Activated gamma-delta T cell (primary cell): ENCODE measurements around the gene PANK3.
"Not testable (repeated sequence)": the region's sequence is repeated elsewhere in the genome, so short reads cannot be mapped to it uniquely, and the experiment has no call there.

Experiments used
- DNase-seq: peaks from one replicate; lab custom pipeline; 2025; lab: John Stamatoyannopoulos, UW

PANK3 gene

DNA sequence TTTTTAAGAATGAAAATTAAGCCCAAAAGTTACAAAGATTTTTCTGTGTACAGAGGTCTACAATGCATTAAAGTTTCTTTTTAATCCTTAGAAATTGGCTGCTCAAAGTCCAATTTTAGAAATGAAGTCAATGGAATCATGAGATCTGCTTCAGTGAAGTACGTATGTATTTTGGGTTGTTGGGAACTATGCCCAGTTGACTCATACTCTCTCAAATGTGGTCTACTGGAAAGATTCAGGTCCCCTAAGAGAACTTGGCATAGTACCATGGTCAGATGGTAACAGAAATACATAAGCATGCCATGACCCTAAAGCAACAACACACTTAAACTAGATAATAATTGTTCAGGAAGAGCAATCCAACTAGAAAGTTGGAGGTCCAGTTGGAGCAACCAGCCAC lies 27.0 kb downstream of the PANK3 start:
- no peak for DNase-seq

DNA sequence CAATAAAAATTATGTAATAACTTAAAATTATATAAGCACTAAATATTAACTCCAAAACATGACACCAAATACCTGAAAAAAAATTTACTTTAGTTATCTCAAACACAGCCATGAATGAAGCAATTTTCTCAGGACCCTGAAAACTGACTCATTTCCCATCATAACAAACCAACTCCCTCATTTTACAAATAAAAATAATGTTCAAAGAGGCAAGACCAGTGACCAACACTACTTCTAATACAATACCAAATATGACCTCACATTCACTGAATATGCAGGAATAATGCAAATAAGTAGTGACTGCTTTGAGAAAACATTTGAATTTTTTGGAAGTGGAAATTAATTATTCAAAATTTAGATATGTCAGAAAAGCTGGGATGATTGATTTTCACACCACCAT lies 28.5 kb downstream of the PANK3 start:
- no peak for DNase-seq

DNA sequence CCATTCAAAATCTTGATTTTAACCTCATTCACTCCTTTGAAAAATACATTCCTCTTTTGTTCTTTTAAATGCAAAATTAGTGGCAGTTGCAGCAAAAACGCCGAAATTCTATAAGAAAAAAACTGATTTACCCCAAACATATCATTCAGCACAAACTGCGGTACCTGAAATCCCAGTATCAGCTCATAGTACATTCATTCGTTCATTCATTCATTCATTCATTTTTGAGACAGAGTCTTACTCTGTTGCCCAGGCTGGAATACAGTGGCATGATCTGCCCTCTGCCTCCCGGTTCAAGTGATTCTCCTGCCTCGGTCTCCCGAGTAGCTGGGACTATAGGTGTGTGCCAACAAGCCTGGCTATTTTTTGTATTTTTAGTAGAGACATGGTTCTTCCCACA lies 29.6 kb downstream of the PANK3 start:
- no peak for DNase-seq

DNA sequence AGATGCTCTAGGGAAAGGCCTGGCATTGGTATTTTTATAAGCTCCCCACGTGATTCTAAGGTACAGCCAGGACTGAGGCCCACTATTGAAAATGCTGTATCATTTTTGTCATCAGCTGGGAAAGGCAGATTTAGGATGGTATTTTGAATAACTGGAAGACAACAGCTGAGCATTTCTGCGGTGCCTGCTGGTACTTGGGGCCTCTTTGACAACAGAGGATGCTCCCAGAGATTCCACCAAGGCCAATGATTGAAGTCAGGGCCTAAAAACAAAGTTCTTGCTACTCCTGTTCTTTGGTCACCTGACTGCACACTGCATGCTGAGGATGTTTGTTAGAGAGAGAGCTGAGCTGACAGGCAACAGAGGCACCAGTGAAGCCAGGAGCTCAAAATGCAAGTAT lies 42.0 kb downstream of the PANK3 start:
- DNase-seq, result no peak

DNA sequence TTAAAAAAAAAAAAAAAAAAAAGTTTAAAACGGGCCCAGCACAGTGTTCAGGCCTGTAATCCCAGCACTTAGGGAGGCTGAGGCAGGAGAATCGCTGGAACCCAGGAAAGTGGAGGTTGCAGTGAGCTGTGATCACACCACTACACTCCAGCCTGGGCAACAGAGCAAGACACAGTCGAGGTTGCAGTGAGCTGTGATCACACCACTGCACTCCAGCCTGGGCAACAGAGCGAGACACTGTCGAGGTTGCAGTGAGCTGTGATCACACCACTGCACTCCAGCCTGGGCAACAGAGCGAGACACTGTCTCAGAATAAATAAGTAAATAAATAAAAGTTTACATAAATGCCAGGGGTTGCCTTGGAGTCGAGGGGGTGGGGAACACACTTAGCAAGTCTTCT lies 44.8 kb downstream of the PANK3 start:
- not testable (repeated sequence) for DNase-seq

DNA sequence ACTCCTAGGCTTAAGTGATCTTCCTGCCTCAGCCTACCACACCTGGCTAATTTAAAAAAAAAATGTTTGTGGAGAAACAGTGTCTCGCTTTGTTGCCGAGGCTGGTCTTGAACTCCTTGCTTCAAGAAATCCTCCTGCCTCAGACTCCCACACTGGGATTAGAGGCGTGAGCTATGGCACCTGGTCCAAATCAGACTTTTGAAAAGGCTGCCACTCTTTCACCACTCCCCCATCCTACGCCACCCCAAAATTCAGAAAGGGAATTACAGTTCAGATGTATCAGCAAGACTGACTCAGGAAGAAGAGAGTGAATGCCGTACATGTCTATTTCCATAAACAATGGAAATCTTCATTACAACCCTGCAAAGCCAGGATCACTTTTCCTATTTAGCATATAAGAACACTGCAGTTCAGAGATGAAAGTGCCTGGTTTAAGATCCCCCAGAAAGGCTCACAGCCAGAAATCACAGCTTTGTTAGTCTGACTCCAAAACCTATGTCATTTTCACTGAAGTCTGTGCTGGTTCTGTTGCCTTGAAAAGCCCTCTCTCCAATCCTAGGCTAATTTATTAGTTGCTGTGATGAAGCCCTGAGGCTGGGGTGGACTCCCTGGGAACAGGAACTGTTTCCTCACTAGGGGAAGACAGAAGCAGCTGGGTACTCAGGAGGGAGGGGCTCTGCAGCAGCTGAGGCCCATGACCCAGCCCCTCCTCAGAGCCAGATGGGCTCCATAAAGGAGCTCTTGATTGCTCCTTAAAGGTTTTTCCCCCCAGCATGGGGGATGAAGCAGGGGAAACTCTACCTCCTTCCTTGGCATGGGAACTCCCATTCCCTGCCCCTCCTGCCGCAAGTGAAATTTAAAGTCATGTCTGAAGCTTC lies 46.9 kb downstream of the PANK3 start:
- no peak for DNase-seq

DNA sequence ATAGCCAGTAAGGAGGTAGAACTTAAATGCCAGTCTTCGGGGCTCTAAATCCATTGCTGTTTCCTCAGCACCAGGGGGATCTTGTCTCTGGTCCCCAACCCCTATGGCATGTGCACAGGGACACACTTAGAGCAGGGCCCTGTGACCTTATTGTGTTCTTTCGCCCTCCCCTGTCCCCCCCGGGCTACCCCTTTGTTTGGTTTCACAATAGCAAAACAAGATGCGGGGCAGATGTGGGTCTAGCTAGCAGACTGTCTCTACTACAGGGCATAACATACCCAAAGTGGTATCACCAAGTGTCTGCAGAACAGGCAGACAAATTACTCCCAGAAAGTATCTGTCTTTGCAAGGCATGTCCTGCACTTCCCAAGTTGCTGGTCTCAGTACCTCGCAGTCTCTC lies 48.0 kb downstream of the PANK3 start:
- DNase-seq, result no peak

DNA sequence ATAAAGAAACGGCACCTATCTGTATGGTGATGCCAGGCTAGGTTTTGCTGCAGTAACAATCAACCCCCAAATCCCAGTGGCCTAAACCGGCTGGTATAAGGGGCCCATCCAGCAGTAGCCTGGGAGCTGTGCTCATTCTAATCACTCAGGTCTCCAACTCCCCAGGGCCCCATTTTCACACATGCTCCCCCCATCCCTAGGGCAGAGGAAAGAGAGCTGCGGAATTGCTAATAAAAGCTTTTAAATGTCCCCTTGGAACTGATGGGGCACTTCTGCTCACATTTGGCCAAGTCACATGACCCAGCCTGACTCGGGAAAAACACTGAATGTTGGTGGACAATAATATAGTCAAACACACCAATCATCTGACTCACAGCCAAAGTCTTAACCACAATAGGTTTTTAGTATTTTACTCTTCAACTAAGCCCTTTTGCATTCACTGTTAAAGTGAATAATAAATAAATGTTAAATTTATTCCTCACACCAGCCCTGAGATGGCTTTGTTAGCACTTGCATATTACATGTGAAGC lies 48.5 kb downstream of the PANK3 start:
- no peak for DNase-seq

DNA sequence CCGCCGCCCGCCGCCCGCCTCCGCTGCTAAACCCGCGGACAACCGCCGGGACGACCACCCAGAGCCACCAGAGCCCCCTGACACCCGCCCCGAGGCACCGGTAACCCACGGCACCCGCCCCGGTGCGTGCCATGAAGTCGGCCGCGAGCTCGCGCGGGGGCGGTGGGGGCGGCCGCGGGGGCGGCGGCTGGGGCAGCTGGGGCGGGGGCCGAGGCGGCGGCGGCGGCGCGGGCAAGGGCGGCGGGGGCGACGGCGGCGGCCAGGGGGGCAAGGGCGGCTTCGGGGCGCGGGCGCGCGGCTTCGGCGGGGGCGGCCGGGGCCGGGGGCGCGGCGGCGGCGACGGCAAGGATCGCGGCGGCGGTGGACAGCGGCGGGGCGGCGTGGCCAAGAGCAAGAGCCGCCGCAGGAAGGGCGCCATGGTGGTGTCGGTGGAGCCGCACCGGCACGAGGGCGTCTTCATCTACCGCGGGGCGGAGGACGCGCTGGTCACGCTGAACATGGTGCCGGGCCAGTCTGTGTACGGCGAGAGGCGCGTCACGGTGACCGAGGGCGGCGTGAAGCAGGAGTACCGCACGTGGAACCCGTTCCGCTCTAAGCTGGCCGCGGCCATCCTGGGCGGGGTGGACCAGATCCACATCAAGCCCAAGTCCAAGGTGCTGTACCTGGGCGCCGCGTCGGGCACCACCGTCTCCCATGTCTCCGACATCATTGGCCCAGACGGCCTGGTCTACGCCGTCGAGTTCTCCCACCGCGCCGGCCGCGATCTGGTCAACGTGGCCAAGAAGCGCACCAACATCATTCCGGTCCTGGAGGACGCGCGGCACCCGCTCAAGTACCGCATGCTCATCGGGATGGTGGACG lies 49.6 kb downstream of the PANK3 start:
- no peak for DNase-seq

DNA sequence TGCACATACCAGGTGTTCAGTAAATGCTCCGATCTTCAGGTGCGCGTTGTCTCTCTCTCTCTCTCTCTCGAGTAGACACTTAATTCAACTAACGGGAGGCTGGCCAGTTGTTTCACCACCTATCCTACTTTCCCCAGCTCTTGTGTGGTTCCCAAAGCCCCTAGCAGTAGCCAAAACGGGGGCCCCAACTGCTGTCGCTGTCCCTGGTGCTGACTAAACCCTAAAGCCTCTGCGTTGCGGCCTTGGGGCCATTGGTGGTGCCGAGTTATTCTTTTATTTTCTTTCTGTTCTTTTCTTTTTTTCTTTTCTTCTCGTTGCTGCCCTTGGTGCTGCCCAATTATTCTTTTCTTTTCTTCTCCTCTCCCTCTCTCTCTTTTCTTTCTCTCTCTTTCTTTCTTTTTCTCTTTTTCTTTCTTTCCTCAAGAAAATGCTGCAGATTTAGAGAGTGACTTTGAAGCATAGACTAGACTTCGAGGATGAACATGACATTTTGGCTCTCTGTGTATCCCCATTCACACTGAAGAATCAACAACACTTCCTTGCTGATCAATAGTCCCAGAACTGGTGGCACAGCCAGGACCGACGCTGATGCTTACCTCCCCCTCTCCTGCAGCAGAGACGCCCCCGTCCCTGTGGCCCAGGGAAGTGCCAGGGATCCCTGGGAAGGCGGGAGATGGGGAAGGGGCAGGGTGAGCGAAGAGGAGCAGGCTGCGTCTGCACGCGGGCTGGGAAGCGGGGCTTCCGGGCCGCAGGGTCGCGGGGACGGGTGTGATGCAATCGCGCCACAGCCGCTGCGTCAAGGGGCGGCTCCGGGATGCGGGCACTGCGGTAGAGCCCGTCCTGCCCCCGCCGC lies 50.4 kb downstream of the PANK3 start, which contains the start of gene FBLL1:
Gene FBLL1 (plus strand): TSS at position 785 of the 853 bp plus-strand sequence. CDS start 200 bp downstream, outside the sequence.
- no peak for DNase-seq

DNA sequence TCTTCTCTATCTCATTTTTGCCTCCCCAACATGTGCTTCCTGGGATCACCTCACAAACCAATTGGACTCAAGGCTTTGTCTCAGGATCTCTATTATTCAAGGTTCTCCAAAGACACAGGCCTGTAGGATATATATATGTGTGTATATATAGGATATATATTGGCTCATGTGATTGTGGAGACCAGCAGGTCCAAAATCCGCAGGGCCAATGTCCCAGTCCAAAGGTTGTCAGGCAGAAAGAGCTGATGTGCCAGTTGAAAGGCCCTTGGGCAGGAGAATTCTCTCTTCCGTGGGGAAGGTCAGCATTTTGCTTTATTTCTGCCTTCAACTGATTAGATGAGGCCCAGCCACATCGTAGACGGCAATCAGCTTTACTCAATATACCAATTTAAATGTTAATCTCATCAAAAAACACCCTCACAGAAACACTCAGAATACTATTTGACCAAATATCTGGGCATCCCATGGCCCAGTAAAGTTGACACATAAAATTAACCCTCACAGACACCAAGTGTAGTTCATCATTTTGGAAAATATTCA lies 51.3 kb downstream of the PANK3 start:
- DNase-seq, result no peak

DNA sequence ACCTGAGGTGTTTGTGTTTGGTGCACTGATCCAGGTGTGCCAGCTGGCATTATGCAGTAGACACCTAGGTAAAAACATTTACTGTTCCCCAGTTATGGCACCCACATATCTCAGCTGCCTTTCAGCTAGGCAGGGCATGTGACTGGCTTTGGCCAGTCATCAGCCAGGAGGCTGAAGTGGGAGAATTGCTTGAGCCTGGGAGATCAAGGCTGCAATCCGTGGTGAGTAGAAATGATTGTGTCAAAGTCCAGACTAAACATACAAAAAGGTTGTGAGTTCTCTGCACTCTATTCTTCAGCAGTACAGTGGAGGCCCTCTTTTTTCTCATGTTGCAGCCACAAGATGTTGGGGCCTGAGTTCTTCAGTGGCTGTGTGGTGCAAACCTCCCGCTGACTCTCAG lies 53.3 kb downstream of the PANK3 start:
- no peak for DNase-seq

DNA sequence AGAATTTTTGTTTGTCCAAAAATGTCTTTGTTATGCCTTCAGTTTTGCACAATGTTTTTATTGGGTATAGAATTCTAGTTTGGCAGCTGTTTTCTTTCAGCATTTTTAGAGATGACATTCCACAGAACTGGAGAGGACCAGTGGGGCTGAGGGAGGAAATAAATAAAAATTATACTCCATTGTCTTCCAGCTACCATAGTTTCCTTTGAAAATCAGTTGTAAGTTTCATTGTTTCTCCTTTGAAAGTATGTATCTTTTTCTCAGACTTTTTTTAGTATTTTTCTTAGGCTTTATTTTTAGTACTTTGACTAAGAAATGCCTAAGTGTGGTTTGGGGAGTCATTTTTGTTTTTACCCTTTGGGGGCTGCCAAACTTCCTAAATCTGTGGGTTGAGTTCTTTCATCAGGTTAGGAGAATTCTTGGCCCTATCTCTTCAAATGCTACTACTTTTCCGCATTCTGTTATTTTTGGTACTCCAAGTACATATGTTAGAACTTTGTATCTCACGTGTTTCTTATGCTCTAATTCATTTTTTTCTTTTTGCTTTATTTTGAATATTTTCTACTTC lies 65.2 kb downstream of the PANK3 start:
- no peak for DNase-seq

DNA sequence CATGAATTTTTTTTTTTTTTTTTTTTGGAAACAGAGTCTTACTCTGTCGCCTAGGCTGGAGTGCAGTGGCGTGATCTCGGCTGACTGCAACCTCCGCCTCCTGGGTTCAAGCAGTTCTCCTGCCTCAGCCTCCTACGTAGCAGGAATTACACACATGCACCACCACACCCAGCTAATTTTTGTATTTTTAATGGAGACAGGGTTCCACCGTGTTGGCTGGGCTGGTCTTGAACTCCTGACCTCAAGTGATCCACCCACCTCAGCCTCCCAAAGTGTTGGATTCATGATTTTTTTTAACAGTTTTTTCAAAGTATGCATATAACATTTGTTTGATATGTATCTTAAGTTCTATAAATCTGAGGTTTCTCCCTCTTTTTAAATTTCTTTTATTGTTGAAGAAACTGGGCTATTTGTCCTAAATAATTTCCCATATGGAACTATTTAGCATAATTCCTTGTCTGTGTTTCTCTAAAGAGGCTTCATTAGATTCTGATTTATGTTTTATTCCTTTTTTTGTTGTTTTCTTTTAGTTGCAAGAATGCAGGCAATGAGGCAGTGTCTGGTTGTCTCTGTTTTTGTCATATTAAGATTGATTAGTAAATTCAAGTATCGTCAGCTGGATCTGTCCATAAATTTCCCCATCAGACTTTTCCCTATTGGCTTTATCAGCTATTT lies 76.5 kb downstream of the PANK3 start:
- no peak for DNase-seq
